Glutamatergic neuron (in vitro differentiated cells): Measurements from ENCODE around the gene FRMD3. TPM values are rescaled to one million over a fixed set of nuclear protein-coding genes. Genes with fewer than 3 reads are reported as not detected.
A peak's percentile ranks its signal among the peaks of the same experiment; 100 is the strongest.

Experiments used
- DNase-seq: peaks from one replicate; pipeline ENCODE4 v3.0.0; 2022
- H3K27ac Mint-ChIP-seq: one replicate; pipeline ENCODE4 v1.8.0; 2020; ENCODE audit warnings: mild to moderate bottlenecking, mixed read lengths, inconsistent platforms; ENCODE audit not compliant: unreplicated experiment
- H3K27me3 Mint-ChIP-seq: one replicate; pipeline ENCODE4 v1.8.0; 2020; ENCODE audit warnings: mild to moderate bottlenecking, moderate library complexity, mixed read lengths, inconsistent platforms; ENCODE audit not compliant: unreplicated experiment
- H3K36me3 Mint-ChIP-seq: one replicate; pipeline ENCODE4 v1.8.0; 2020; ENCODE audit warnings: mild to moderate bottlenecking, mixed read lengths, inconsistent platforms; ENCODE audit not compliant: unreplicated experiment
- H3K4me1 Mint-ChIP-seq: one replicate; pipeline ENCODE4 v1.8.0; 2020; ENCODE audit warnings: mild to moderate bottlenecking, low read depth, mixed read lengths, inconsistent platforms; ENCODE audit not compliant: unreplicated experiment
- H3K4me3 Mint-ChIP-seq: one replicate; pipeline ENCODE4 v1.8.0; 2020; ENCODE audit warnings: mild to moderate bottlenecking, mixed read lengths, inconsistent platforms; ENCODE audit not compliant: unreplicated experiment
- H3K9me3 Mint-ChIP-seq: one replicate; pipeline ENCODE4 v1.8.0; 2020; ENCODE audit warnings: mild to moderate bottlenecking, moderate library complexity, mixed read lengths, inconsistent platforms; ENCODE audit not compliant: unreplicated experiment
- CTCF ChIP-seq: fragments of 200-600 bp; sonication (generic); IDR thresholded peaks from one replicate; pipeline ENCODE4 v1.5.0; 2021; ENCODE audit not compliant: partially characterized antibody, unreplicated experiment
- total RNA-seq: library from RNA; stranded (reverse); fragmentation: NEBNext Ultra II Directional; extraction: Animal tissue kit (Norgen Biotek cat#: 25700); gene quantifications from one replicate; pipeline ENCODE4 v1.2.1, GENCODE V29; 2021; ENCODE audit not compliant: unreplicated experiment

FRMD3 gene
- total RNA-seq, 1 donor from 2014 or later = 20.7 TPM

- H3K27me3 Mint-ChIP-seq = peaks cover 3% of the 10 kb centered on the region
These were observed 252.6 kb downstream of the FRMD3 start for GRCh38 chr9:83285445-83286225.

GRCh38 chr9:83284746-83285145, 253.5 kb downstream of the FRMD3 start:
- Mint-ChIP-seq H3K9me3 (peaks cover 3% of the 10 kb centered on the region), H3K27me3 (peaks cover 3% of the 10 kb centered on the region), H3K4me1 (peaks cover 11% of the 10 kb centered on the region), H3K27ac (no peak overlapping the region), H3K36me3 (peaks cover 10% of the 10 kb centered on the region), H3K4me3 (no peak overlapping the region)
- no peak for DNase-seq
- TF ChIP-seq CTCF = no peak

More at GRCh38 chr9:83285445-83286225, 252.6 kb downstream of the FRMD3 start:
- TF ChIP-seq CTCF = no peak
- H3K4me3 Mint-ChIP-seq = no peak overlapping the region
- peaks cover 10% of the 10 kb centered on the region for H3K4me1 Mint-ChIP-seq
- peaks cover 3% of the 10 kb centered on the region for H3K9me3 Mint-ChIP-seq
- no peak overlapping the region for H3K27ac Mint-ChIP-seq
- no peak for DNase-seq
- peaks cover 10% of the 10 kb centered on the region for H3K36me3 Mint-ChIP-seq

GRCh38 chr9:83283528-83283927, 254.7 kb downstream of the FRMD3 start:
- no peak for TF ChIP-seq CTCF
- DNase-seq = no peak
- H3K4me1 Mint-ChIP-seq = peaks cover 11% of the 10 kb centered on the region
- H3K36me3 Mint-ChIP-seq = peaks cover 10% of the 10 kb centered on the region
- no peak overlapping the region for H3K27ac Mint-ChIP-seq
- peaks cover 3% of the 10 kb centered on the region for H3K9me3 Mint-ChIP-seq
- H3K4me3 Mint-ChIP-seq = no peak overlapping the region
- H3K27me3 Mint-ChIP-seq = peaks cover 5% of the 10 kb centered on the region

- peaks cover 3% of the 10 kb centered on the region for H3K27me3 Mint-ChIP-seq
- no peak overlapping the region for H3K4me3 Mint-ChIP-seq
- peak overlapping the region; percentile 7 for H3K27ac Mint-ChIP-seq
- H3K36me3 Mint-ChIP-seq = peaks cover 9% of the 10 kb centered on the region
- DNase-seq = no peak
- H3K9me3 Mint-ChIP-seq = peaks cover 2% of the 10 kb centered on the region
- no peak for TF ChIP-seq CTCF
- peaks cover 11% of the 10 kb centered on the region for H3K4me1 Mint-ChIP-seq
These were observed 256.6 kb downstream of the FRMD3 start for GRCh38 chr9:83281306-83282255.
